SJSA1 (cell line): ENCODE results near the gene ACSM3. TPM values are rescaled to one million over a fixed set of nuclear protein-coding genes. Genes with fewer than 3 reads are reported as not detected.

Experiments
- DNase-seq, 2 experiments: peaks; one replicate each; pipeline ENCODE4 v3.0.0-alpha.2; 2015 to 2020; ENCODE audit warnings: low spot score in 2 of 2, low read depth in 1 of 2
- H3K27ac ChIP-seq: fragments of 250-450 bp; sonication (Bioruptor Pico); 2 replicates; pipeline ENCODE4 v1.5.1; 2020; ENCODE audit warnings: mild to moderate bottlenecking, moderate library complexity
- H3K27me3 ChIP-seq: fragments of 250-450 bp; sonication (Bioruptor Pico); replicated peaks from 2 replicates; pipeline ENCODE4 v1.5.1; 2020; ENCODE audit warnings: mild to moderate bottlenecking, moderate library complexity
- H3K36me3 ChIP-seq: fragments of 250-450 bp; sonication (Bioruptor Pico); 2 replicates; pipeline ENCODE4 v1.5.1; 2020; ENCODE audit warnings: mild to moderate bottlenecking
- H3K4me1 ChIP-seq: fragments of 250-450 bp; sonication (Bioruptor Pico); replicated peaks from 2 replicates; pipeline ENCODE4 v1.6.1; 2021; ENCODE audit warnings: mild to moderate bottlenecking
- H3K4me3 ChIP-seq: fragments of 250-450 bp; sonication (Bioruptor Pico); 2 replicates; pipeline ENCODE4 v1.5.1; 2020; ENCODE audit warnings: mild to moderate bottlenecking
- H3K9me3 ChIP-seq: fragments of 250-450 bp; sonication (Bioruptor Pico); replicated peaks from 2 replicates; pipeline ENCODE4 v1.5.1; 2020; ENCODE audit warnings: mild to moderate bottlenecking
- total RNA-seq: library from RNA; depleted of rRNA; stranded (reverse); fragments of >200 nt; shearing (Covaris generic); gene quantifications from 2 replicates; pipeline ENCODE4 v1.2.3, GENCODE V29; 2014

Gene ACSM3
- total RNA-seq, 1 experiment from 2014 or later, result 0.18 TPM

DNA sequence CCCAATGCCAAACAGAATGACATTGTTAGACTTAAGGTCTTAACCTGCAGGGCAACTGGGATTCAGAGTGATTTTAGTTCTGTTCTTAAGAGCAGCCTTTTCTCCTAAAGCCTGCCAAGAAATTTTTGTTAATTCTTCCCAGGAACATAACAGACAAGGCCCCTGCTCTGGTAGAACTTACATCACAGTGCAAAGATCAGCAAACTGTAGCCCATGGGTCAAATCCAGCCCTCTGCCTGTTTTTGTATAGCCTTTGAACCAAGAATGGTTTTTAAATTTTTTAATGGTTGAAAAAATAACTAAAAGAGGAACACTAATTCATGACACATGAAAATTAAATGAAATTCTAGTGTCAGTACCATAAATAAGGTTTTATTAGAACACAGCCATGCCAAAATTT, 3.8 kb downstream of the ACSM3 start:
- Histone ChIP-seq H3K36me3 (no peaks in the 10 kb centered on the region), H3K4me3 (no peak overlapping the region), H3K27me3 (0 out of 2 replicates have a peak, but pooled peaks cover 4% of the 10 kb centered on the region), H3K4me1 (peaks cover 7% of the 10 kb centered on the region), H3K9me3 (peaks cover 4% of the 10 kb centered on the region; the same call in 1 of the 2 replicates), H3K27ac (no peak overlapping the region)
- no peak for DNase-seq

DNA sequence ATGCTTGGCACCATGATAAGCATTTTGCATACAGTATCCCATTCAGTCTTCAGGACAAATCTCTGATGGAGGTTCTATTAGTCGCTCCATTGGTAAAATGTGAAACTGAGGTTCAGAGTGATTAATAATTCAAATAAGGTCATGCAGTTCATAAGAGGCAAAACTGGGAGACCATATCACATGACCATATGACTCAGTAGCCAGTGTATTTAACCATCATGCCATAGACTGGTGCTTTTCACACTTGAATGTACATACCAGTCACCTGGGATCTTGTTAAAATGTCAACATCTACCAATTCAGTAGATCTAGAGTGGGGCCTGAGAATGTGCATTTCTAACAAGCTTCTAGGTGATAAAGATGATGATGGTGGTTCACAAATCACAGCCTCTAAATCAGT, 4.3 kb downstream of the ACSM3 start:
- Histone ChIP-seq H3K4me3 (no peak overlapping the region), H3K9me3 (peaks cover 3% of the 10 kb centered on the region; the same call in 1 of the 2 replicates), H3K4me1 (peaks cover 7% of the 10 kb centered on the region), H3K27me3 (0 out of 2 replicates have a peak, but pooled peaks cover 4% of the 10 kb centered on the region), H3K36me3 (no peaks in the 10 kb centered on the region), H3K27ac (no peak overlapping the region)
- no peak for DNase-seq

DNA sequence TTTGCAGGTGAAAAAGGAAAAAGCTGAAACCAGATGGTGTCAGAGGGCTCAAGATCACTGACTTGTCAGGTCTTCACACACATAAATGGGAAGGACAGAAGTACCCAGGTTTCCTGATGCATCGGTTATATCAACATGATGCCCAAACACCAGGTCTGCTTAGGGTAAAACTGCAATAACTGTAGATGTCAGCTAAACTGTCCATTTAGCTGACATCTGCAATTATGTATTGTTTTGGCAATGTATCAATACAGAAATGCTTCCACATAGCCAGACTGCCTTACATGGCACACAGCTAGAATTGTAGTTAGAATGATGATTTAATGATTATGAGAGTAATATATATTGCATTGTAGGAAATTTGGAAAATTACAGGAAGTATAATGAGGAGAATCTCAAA, 5.0 kb downstream of the ACSM3 start:
- H3K36me3 ChIP-seq, result no peaks in the 10 kb centered on the region
- DNase-seq, result no peak
- peaks cover 3% of the 10 kb centered on the region; the same call in 1 of the 2 replicates for H3K9me3 ChIP-seq
- H3K27ac ChIP-seq, result no peak overlapping the region
- H3K27me3 ChIP-seq, result 0 out of 2 replicates have a peak, but pooled peaks cover 7% of the 10 kb centered on the region
- no peak overlapping the region for H3K4me3 ChIP-seq
- H3K4me1 ChIP-seq, result peaks cover 3% of the 10 kb centered on the region

DNA sequence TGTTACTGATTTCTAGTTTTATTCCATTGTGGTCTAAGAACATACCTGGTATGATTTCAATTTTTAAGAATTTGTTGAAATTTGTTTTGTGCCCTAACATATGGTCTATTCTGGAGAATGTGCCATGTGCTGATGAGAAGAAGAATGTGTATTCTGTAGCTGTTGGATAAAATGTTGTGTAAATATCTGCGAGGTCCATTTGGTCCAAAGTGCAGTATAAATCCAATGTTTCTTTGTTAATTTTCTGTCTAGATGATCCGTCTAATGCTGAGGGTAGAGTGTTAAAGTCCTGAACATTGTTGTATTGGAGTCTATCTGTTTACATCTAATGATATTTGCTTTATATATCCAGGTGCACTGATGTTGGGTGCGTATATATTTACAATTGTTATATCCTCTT, 9.9 kb downstream of the ACSM3 start:
- Histone ChIP-seq H3K27me3 (0 out of 2 replicates have a peak, but pooled peaks cover 3% of the 10 kb centered on the region), H3K4me3 (no peak overlapping the region), H3K36me3 (no peaks in the 10 kb centered on the region), H3K4me1 (no peaks in the 10 kb centered on the region), H3K27ac (no peak overlapping the region), H3K9me3 (peaks cover 3% of the 10 kb centered on the region; the same call in 1 of the 2 replicates)
- no peak for DNase-seq

DNA sequence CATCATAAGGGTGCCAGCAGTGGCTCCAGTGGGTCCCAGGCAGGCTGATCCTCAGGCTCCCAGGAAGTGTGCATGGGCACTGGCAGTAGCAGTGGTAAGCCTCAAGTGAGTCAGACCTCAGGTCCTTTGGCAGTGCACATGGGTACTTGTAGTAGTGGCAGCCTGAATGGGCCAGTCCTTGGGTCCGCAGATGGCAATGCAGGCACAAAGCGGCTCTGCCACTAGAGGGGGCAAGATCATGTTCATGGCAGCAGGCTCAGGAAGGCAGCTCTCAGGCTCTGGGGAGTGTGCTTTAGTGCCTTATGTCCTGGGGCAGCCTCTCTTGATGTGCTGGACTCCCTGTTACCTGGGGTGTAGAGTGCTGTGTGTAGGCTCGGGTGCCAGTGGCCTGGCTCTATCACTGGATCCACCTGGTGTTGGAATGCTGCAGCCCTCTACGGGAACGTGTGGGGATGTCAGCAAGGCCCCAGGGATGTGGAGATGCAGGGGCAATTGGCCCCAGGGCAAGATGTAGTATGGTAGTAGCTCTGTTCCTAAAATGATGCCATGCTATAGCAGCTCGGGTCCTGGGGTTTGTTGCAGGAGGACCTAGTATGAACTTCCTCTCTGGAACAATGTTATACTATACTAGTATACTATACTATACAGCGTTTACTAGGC, 11.0 kb downstream of the ACSM3 start:
- Histone ChIP-seq H3K9me3 (peaks cover 3% of the 10 kb centered on the region; the same call in 1 of the 2 replicates), H3K27ac (no peak overlapping the region), H3K4me1 (no peaks in the 10 kb centered on the region), H3K4me3 (no peak overlapping the region), H3K27me3 (0 out of 2 replicates have a peak, but pooled peaks cover 3% of the 10 kb centered on the region), H3K36me3 (no peaks in the 10 kb centered on the region)
- peak; percentile 23 to 70 for DNase-seq

DNA sequence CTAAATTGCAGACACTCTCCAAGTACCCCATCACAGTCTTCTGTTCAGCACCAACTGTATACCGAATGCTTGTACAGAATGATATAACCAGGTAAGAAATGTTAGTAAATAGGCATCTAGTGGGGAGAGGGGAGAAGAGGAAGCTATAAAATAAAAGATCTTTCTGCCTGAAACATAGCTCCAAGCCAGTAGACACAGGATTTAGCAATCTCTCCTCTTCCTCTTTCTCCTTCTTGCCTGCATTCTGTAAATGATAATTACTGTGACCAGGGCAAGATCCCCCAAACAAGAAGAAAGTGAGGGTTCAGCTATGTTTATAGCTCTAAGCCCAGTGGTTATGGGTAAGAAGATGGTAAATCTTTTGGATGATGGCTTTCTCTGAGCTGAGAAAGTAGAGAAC, 17.9 kb downstream of the ACSM3 start:
- H3K36me3 ChIP-seq, result no peaks in the 10 kb centered on the region
- no peaks in the 10 kb centered on the region for H3K9me3 ChIP-seq
- H3K4me1 ChIP-seq, result no peaks in the 10 kb centered on the region
- no peak for DNase-seq
- no peak overlapping the region for H3K4me3 ChIP-seq
- H3K27me3 ChIP-seq, result no peaks in the 10 kb centered on the region; the same call in 1 of the 2 replicates
- no peak overlapping the region for H3K27ac ChIP-seq

DNA sequence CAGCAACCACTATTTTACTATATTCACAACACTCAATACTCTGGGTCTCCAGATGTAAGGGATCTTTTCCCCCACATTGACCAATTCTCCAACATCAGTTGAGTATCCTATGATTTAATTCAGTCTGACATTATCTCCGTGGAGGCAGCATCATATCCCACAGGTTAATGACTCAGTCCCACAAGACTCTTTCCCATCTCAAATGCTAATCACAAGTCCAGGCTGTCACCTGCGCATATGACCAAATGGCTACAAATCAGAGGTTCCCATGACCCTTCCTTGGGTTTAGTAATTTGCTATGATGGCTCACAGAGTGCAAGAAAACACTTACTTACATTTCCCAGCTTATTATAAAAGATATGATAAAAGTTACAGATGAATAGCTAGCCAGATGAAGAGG, 18.7 kb downstream of the ACSM3 start:
- Histone ChIP-seq H3K27ac (no peak overlapping the region), H3K4me3 (no peak overlapping the region), H3K4me1 (no peaks in the 10 kb centered on the region), H3K27me3 (no peaks in the 10 kb centered on the region; the same call in 1 of the 2 replicates), H3K9me3 (no peaks in the 10 kb centered on the region), H3K36me3 (no peaks in the 10 kb centered on the region)
- DNase-seq, result no peak

DNA sequence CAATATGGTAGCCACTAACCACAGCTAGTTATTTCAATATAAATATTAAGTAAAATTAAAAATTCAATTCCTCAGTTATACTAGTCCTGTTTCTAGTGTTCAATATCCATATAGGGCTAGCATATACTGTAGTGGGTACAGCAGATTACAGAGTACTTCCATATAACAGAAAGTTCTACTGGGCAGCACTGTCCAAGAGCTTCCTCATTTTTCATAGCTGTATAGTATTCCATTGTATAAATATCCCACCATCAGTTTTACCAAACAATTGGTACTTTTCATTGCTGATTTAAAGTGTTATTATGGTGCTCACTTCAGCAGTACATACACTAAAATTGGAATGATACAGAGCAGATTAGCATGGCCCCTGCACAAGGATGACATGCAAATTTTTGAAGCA, 20.4 kb downstream of the ACSM3 start:
- Histone ChIP-seq H3K4me3 (no peak overlapping the region), H3K36me3 (no peaks in the 10 kb centered on the region), H3K9me3 (no peaks in the 10 kb centered on the region), H3K4me1 (no peaks in the 10 kb centered on the region), H3K27me3 (no peaks in the 10 kb centered on the region; the same call in 1 of the 2 replicates), H3K27ac (no peak overlapping the region)
- no peak for DNase-seq

DNA sequence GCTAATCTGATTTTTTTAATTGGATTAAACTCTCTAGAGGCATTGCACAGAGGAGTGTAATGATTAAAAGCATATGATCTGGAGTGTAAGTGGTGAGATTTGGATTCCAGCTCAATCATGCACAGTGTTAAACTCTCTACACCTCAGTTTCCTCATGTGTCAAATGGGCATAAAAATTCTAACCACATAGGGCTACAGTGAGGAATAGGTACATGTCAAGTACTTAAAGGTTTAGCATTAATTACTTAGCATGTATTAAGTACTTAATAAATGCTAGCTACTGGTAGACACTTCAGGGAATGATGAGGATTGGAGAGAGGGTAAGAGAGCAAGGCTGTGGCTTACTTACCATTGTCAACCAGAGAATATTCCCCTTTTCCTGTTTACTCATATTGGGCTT, 25.3 kb downstream of the ACSM3 start:
- Histone ChIP-seq H3K9me3 (no peaks in the 10 kb centered on the region), H3K4me1 (no peaks in the 10 kb centered on the region), H3K4me3 (no peak overlapping the region), H3K36me3 (no peaks in the 10 kb centered on the region), H3K27me3 (no peaks in the 10 kb centered on the region), H3K27ac (no peak overlapping the region)
- DNase-seq, result no peak

DNA sequence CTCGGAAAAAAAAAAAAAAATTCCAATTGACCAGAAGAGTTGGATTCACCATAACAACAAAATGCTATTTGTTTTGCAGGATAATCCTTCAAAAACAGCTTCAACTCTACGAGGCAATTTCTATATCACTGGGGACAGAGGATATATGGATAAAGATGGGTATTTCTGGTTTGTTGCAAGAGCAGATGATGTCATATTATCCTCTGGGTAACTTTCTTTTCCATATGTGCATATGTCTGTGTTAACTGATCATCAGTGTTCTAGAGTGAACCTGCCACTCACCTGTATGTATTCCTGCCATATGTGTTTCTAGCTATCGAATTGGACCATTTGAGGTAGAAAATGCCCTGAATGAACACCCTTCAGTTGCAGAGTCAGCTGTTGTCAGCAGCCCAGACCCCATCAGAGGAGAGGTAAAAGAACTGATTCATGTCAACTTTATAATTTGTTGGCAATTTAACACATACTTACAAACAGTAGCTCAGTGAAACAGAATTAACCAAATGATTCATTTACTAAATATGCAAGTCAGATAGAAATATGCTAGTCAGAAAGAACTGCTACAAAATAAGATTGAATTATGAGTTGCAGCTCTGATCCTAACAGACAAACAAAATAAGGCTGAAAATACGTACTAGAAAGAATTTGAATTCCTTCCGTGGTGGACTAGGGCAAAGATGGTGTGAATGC, 28.3 kb downstream of the ACSM3 start:
- H3K4me1 ChIP-seq, result no peaks in the 10 kb centered on the region
- no peaks in the 10 kb centered on the region for H3K9me3 ChIP-seq
- H3K4me3 ChIP-seq, result no peak overlapping the region
- H3K36me3 ChIP-seq, result no peaks in the 10 kb centered on the region
- H3K27ac ChIP-seq, result no peak overlapping the region
- no peaks in the 10 kb centered on the region for H3K27me3 ChIP-seq
- DNase-seq, result no peak

DNA sequence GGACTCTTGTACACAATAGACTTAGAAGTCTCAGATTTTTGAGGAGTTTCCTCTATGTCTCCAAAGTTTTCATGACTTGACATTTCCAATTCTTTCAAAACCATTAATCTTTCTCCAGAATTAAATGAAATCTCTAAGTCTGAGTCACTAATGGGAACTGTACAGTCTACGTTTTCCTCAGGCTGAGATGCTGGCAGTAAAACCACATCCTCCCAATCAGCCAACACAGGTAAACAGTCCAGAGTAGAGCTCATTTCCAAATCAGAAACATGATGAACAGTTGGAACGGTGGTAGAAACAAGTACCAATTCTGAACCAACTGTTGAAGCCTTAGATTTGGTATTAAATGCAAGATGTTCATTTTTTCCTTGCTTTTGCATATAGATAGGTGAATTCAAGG, 34.5 kb downstream of the ACSM3 start:
- DNase-seq, result no peak

DNA sequence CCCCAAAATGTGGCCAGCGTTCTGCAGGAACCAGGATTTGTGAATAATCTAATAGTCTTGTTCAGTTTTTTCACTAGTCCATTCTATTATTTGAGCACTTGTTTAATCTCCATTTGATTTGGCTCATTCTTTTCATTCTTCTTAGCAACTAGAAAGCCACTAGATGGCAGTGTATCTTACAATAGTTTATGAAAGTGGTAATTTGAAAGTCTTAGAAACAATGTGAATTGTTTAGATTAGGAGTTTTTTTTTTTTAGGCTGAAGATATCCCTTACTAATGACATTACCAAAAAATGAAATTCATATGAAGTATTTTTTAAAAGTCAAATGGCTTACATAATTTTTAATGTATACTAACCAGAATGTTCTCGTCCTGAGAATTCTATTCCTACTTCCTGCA, 35.8 kb downstream of the ACSM3 start:
- H3K27ac ChIP-seq, result no peak overlapping the region
- no peaks in the 10 kb centered on the region for H3K27me3 ChIP-seq
- no peaks in the 10 kb centered on the region for H3K9me3 ChIP-seq
- peak in 1 of 2 experiments; percentile 31 for DNase-seq
- no peak overlapping the region for H3K4me3 ChIP-seq
- peaks cover 34% of the 10 kb centered on the region for H3K36me3 ChIP-seq
- no peaks in the 10 kb centered on the region for H3K4me1 ChIP-seq

More for the DNA sequence above, 34.5 kb downstream of the ACSM3 start:
- peaks cover 32% of the 10 kb centered on the region for H3K36me3 ChIP-seq
- H3K27me3 ChIP-seq, result no peaks in the 10 kb centered on the region
- H3K27ac ChIP-seq, result no peak overlapping the region
- no peaks in the 10 kb centered on the region for H3K9me3 ChIP-seq
- H3K4me3 ChIP-seq, result no peak overlapping the region
- H3K4me1 ChIP-seq, result no peaks in the 10 kb centered on the region

DNA sequence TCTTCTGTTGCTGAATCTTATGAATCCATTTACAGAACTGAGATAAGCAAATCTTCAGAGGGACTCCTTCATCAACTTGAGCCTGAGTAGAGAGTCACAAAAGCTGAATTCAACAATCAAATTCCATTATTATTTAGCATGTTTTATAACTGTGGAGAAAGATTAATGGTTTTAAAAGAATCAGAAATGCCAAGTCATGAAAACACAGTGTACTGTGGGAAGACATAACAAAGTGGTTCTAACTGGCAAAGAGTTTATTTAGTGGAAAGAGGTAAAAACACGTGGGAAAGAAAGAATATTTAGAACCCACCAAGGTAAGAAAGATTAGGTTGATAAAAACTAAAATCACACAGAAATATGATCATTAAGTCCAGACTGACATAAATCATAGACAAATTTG, 37.5 kb downstream of the ACSM3 start:
- H3K27ac ChIP-seq, result no peak overlapping the region
- no peaks in the 10 kb centered on the region for H3K27me3 ChIP-seq
- DNase-seq, result no peak
- H3K9me3 ChIP-seq, result no peaks in the 10 kb centered on the region
- peaks cover 37% of the 10 kb centered on the region for H3K36me3 ChIP-seq
- no peaks in the 10 kb centered on the region for H3K4me1 ChIP-seq
- no peak overlapping the region for H3K4me3 ChIP-seq

DNA sequence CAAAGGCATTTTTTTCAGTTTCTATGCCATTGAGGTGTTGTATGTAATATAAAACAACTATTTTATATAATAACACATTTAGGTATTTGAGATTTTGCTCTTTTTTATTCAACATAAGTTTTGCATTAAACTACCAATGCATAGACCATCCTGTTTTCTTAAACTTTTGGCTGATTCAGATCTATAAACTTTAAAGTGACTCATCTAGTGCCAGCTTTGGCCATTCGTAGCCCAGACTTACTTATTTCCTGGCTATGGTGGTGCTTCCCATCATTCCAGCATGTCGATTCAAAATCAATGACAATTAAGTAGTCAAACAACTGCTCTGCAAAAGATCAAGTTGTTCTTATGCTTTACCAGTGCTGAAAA, 39.4 kb downstream of the ACSM3 start:
- Histone ChIP-seq H3K36me3 (peaks cover 36% of the 10 kb centered on the region), H3K4me1 (0 out of 2 replicates have a peak, but pooled peaks cover 3% of the 10 kb centered on the region), H3K27me3 (no peaks in the 10 kb centered on the region), H3K27ac (no peak overlapping the region), H3K4me3 (no peak overlapping the region), H3K9me3 (no peaks in the 10 kb centered on the region)
- no peak for DNase-seq
